Right atrium auricular region (tissue), 2 donors: Measurements from ENCODE around the gene TSPAN31. TPM values are rescaled to one million over a fixed set of nuclear protein-coding genes. Genes with fewer than 3 reads are reported as not detected.
"Not testable (repeated sequence)": the region's sequence is repeated elsewhere in the genome, so short reads cannot be mapped to it uniquely, and the experiment has no call there.

Experiments
- DNase-seq: peaks from one replicate; pipeline ENCODE4 v3.0.0-alpha.2; 2019; ENCODE audit warnings: low spot score
- H3K27ac ChIP-seq, 2 donors: fragments of 200-600 bp; sonication (generic); 1 replicate in 1 of 2; 2 replicates in 1 of 2; pipeline ENCODE4 v1.5.1; 2016 to 2019
- H3K27me3 ChIP-seq, 2 donors: fragments of 200-600 bp; sonication (generic); one replicate each; pipeline versions ENCODE4 v1.5.1 to v1.6.0; 2017 to 2019
- H3K36me3 ChIP-seq: fragments of 200-600 bp; sonication (generic); one replicate; pipeline ENCODE4 v1.5.1; 2016
- H3K4me1 ChIP-seq, 2 donors: fragments of 200-600 bp; sonication (generic); one replicate each; pipeline versions ENCODE4 v1.5.1 to v1.6.0; 2017 to 2019
- H3K4me3 ChIP-seq, 2 donors: fragments of 200-600 bp; sonication (generic); 1 replicate in 1 of 2; 2 replicates in 1 of 2; pipeline ENCODE4 v1.5.1; 2017 to 2019; ENCODE audit warnings: mild to moderate bottlenecking in 1 of 2, moderate library complexity in 1 of 2
- H3K9me3 ChIP-seq, 2 donors: fragments of 200-600 bp; sonication (generic); one replicate each; pipeline ENCODE4 v1.5.1; 2019
- CTCF ChIP-seq, 2 donors: fragments of 200-600 bp; sonication (generic); IDR thresholded peaks; one replicate each; pipeline ENCODE4 v1.5.1; 2019; ENCODE audit warnings: antibody characterized with exemption in 2 of 2
- total RNA-seq, 2 donors: library from RNA; depleted of rRNA; stranded (reverse); fragments of >200 nt; gene quantifications; one replicate each; pipeline ENCODE4 v1.1.0, GENCODE V29; 2016

TSPAN31 gene
- total RNA-seq, 2 donors from 2014 or later, result 50.3 to 59.6 TPM

DNA sequence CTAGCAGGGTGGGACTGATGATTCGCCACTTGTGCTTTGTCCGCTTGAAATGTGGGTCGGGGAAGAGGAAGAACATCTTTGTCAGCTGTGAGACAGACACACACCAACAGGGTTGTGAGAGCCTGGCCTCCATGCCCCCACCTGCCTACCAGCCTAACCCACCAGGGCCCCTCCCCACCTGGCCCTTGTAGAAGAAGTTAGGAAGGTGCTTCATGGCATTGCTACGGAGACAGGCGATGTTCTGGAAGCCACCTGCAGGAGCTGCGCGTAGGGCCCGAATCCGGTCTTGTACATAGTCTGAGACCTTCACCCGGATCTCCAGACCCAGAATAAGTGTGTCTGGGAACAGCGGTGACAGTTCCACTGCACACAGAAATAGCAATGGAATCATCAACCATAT is 24.8 kb downstream of the TSPAN31 start:
- no peak for TF ChIP-seq CTCF (IDR thresholded peaks at IDR 0.05)
- no peak for DNase-seq
- Histone ChIP-seq H3K27ac (no peak overlapping the region), H3K27me3 (peaks cover 0 to 15% of the 10 kb centered on the region in 2 donors), H3K4me3 (no peak overlapping the region), H3K9me3 (no peaks in the 10 kb centered on the region), H3K36me3 (peaks cover 16% of the 10 kb centered on the region), H3K4me1 (peaks cover 0 to 51% of the 10 kb centered on the region in 2 donors)

DNA sequence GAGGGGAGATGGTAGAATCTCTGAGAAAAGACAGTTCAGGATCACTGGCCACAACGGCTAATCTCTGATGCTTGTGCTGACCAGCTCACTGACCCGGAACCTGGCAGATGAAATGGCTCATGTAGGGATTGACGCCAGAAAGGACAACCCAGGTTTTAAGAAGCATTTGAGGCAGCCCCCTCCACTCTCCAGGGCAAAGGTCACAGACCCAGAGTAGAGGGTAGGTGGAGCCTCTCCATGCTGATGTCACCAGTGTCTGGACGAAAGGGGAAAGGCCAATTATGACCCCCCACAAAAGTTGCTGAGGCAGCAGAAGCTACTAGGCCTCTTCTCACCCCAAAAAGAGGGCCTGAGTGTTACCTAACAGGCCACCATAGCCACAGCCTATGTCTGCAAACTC is 25.9 kb downstream of the TSPAN31 start:
- Histone ChIP-seq H3K9me3 (no peaks in the 10 kb centered on the region), H3K4me3 (no peak overlapping the region), H3K4me1 (peaks cover 0 to 40% of the 10 kb centered on the region in 2 donors), H3K36me3 (peaks cover 16% of the 10 kb centered on the region), H3K27ac (no peak overlapping the region), H3K27me3 (peaks cover 0 to 4% of the 10 kb centered on the region in 2 donors)
- DNase-seq, result no peak
- no peak for TF ChIP-seq CTCF (IDR thresholded peaks at IDR 0.05)

DNA sequence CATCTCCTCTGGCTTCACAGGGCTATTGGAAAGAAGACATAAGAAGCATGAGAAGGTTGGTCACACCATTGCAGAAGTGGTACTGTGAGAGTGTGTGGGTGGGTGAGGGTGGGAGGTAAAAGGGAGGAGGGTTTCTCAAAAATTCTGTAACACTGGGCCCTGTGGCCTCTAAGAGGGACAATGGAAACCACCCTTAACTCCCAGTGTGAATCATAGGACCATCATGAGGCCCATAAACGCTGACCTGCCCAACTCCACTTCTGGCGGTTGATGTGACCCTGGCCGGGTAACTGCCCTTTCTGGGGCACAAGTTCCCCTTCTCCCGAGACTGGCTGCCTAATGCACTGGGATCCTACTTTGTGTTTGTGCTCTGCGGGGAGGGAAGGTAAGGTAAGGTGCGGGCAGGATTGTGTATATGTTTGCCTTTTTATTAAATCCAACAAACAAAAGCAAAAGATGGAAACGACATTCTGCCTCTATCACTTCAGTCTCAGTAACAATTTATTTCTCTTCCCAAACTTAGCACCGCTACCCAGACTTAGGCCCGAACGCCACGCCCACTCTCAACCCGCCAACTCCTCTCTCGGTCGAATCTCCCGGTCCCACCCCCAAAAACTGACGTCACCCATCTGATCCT is 26.5 kb downstream of the TSPAN31 start:
- peak; percentile 90 for DNase-seq
- Histone ChIP-seq H3K4me1 (peaks cover 0 to 34% of the 10 kb centered on the region in 2 donors), H3K9me3 (no peaks in the 10 kb centered on the region), H3K36me3 (peaks cover 16% of the 10 kb centered on the region), H3K27ac (peak overlapping the region; percentile 93 to 94), H3K27me3 (no peaks in the 10 kb centered on the region), H3K4me3 (peak overlapping the region; percentile 61 to 89)
- no peak for TF ChIP-seq CTCF (IDR thresholded peaks at IDR 0.05)

GRCh38 chr12:57771873-57772428 is 27.1 kb downstream of the TSPAN31 start, which contains the start of gene METTL1:
METTL1 (minus strand) TSS chr12:57772105; CDS start chr12:57772083, 22 bp downstream.
- no peak for TF ChIP-seq CTCF (IDR thresholded peaks at IDR 0.05)
- Histone ChIP-seq H3K36me3 (peaks cover 16% of the 10 kb centered on the region), H3K4me1 (peaks cover 0 to 28% of the 10 kb centered on the region in 2 donors), H3K9me3 (no peaks in the 10 kb centered on the region), H3K27ac (peak within 1 kb of the TSS; percentile 93 to 94), H3K27me3 (no peaks in the 10 kb centered on the region), H3K4me3 (peak within 1 kb of the TSS; percentile 61 to 89)
- peak; percentile 97 for DNase-seq

DNA sequence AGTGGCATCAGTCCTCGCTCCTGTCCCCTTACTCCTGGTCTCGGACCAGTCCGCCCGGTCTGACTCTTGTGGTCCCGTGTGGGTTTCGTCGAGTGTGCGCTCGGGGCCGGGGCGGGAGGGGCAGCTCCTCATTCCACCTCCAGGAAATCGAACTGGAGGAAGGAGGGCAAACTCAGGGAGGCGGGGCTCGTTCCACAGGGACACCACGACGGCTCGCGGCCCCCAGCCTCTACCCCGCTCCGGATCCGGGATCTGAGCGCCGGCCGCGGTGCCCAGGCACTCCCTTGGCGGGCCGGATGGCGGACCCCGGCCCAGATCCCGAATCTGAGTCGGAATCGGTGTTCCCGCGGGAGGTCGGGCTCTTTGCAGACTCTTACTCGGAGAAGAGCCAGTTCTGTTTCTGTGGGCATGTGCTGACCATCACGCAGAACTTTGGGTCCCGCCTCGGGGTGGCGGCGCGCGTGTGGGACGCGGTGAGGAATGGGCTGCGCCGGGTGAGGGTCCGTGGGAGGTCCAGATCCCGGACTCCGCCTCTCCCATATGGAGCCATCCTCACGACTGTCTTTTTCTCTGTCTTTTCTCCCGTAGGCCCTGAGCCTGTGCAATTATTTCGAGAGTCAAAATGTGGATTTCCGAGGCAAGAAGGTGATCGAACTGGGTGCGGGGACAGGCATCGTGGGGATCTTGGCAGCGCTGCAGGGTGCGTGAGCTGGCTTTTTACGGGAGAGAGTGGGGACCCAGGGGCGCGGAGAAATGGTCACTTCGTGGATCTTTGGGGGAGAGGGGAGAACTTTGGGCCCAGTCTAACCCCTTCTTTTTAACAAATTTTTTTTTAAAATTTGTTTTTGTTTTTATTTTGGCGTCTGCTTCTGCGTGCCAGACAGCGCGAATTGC is 27.8 kb downstream of the TSPAN31 start, which contains the start of gene EEF1AKMT3:
Gene EEF1AKMT3 (plus strand): TSS at position 186 of the 894 bp plus-strand sequence. CDS start 111 bp downstream, at position 297.
- H3K9me3 ChIP-seq, result no peaks in the 10 kb centered on the region
- no peaks in the 10 kb centered on the region for H3K27me3 ChIP-seq
- no peak for TF ChIP-seq CTCF (IDR thresholded peaks at IDR 0.05)
- peak within 1 kb of the TSS; percentile 93 to 94 for H3K27ac ChIP-seq
- H3K4me3 ChIP-seq, result peak within 1 kb of the TSS; percentile 61 to 89
- H3K4me1 ChIP-seq, result peaks cover 0 to 25% of the 10 kb centered on the region in 2 donors
- DNase-seq, result no peak
- peaks cover 16% of the 10 kb centered on the region for H3K36me3 ChIP-seq

DNA sequence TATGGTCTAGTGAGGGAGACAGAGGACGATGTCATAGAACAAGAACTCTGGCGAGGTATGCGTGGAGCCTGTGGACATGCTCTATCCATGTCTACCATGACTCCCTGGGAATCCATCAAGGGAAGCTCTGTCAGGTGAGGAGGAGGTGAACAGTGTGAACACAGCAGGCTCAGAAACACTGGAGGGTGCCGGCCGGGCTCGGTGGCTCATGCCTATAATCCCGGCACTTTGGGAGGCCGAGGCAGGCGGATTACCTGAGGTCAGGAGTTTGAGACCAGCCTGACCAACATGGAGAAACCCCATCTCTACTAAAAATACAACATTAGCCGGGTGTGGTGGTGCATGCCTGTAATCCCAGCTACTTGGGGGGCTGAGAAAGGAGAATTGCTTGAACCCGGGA is 29.8 kb downstream of the TSPAN31 start:
- H3K27me3 ChIP-seq, H3K27ac ChIP-seq, DNase-seq, H3K4me3 ChIP-seq, H3K9me3 ChIP-seq, H3K36me3 ChIP-seq: not testable (repeated sequence)
- peaks cover 0 to 25% of the 10 kb centered on the region in 2 donors for H3K4me1 ChIP-seq
